Esophagus muscularis mucosa (tissue), 3 donors: ENCODE results near the gene AADACL2.

Source experiments
- POLR2A ChIP-seq: fragments of 450-650 bp; IDR thresholded peaks from one replicate; pipeline ENCODE4 v1.6.1; 2017; ENCODE audit warnings: antibody characterized with exemption, moderate library complexity, mild to moderate bottlenecking, low read depth
- TF ChIP-seq, protein P1 (sequence below), 3 experiments: fragments of 200-600 bp in 2 of 3; fragments of 450-650 bp in 1 of 3; sonication (generic) in 2 of 3; IDR thresholded peaks; one replicate each; pipeline ENCODE4 v1.5.1; 2017 to 2019; ENCODE audit warnings: antibody characterized with exemption in 3 of 3, mild to moderate bottlenecking in 2 of 3, moderate library complexity in 1 of 3

- TF ChIP-seq, protein P1, sequence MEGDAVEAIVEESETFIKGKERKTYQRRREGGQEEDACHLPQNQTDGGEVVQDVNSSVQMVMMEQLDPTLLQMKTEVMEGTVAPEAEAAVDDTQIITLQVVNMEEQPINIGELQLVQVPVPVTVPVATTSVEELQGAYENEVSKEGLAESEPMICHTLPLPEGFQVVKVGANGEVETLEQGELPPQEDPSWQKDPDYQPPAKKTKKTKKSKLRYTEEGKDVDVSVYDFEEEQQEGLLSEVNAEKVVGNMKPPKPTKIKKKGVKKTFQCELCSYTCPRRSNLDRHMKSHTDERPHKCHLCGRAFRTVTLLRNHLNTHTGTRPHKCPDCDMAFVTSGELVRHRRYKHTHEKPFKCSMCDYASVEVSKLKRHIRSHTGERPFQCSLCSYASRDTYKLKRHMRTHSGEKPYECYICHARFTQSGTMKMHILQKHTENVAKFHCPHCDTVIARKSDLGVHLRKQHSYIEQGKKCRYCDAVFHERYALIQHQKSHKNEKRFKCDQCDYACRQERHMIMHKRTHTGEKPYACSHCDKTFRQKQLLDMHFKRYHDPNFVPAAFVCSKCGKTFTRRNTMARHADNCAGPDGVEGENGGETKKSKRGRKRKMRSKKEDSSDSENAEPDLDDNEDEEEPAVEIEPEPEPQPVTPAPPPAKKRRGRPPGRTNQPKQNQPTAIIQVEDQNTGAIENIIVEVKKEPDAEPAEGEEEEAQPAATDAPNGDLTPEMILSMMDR (IDR thresholded peaks at IDR 0.05), result no peak
- TF ChIP-seq POLR2A, result no peak
Measured at GRCh38 chr3:151766454-151766853, 32.7 kb downstream of the AADACL2 start.
